LNCaP clone FGC (cell line): ENCODE data around the gene UXS1.

ENCODE experiments used
- DNase-seq: peaks from one replicate; pipeline ENCODE4 v3.0.0-alpha.2; 2011; ENCODE audit warnings: low read depth
- H3K4me3 ChIP-seq: 2 replicates; pipeline ENCODE4 v1.5.1; 2011; ENCODE audit warnings: mild to moderate bottlenecking, low read depth, low read length, control low read depth
- CTCF ChIP-seq: IDR thresholded peaks from 2 replicates; pipeline ENCODE4 v1.5.1; 2012; ENCODE audit warnings: mild to moderate bottlenecking; ENCODE audit not compliant: control insufficient read depth, insufficient read depth; ENCODE audit errors: extremely low read depth

UXS1 gene

GRCh38 chr2:106187273-106187891 lies 6.7 kb downstream of the UXS1 start:
- TF ChIP-seq CTCF = no peak

GRCh38 chr2:106185475-106186184 lies 8.5 kb downstream of the UXS1 start:
- no peak for TF ChIP-seq CTCF
- H3K4me3 ChIP-seq = no peak overlapping the region
- DNase-seq = no peak

More at GRCh38 chr2:106187273-106187891, 6.7 kb downstream of the UXS1 start:
- no peak for DNase-seq
- no peak overlapping the region for H3K4me3 ChIP-seq

GRCh38 chr2:106184857-106185256 lies 9.2 kb downstream of the UXS1 start:
- no peak for TF ChIP-seq CTCF
- no peak overlapping the region for H3K4me3 ChIP-seq
- no peak for DNase-seq

GRCh38 chr2:106184394-106184793 lies 9.7 kb downstream of the UXS1 start:
- no peak overlapping the region for H3K4me3 ChIP-seq
- no peak for DNase-seq
- no peak for TF ChIP-seq CTCF

- no peak for DNase-seq
- no peak for TF ChIP-seq CTCF
- no peak overlapping the region for H3K4me3 ChIP-seq
Observed at GRCh38 chr2:106183101-106183696, 10.9 kb downstream of the UXS1 start.

- H3K4me3 ChIP-seq = no peak overlapping the region
- DNase-seq = no peak
- TF ChIP-seq CTCF = no peak
Observed at GRCh38 chr2:106181064-106181463, 13.0 kb downstream of the UXS1 start.
